ENCODE data around the gene ZNF695. TPM values are rescaled to one million over a fixed set of nuclear protein-coding genes. Genes with fewer than 3 reads are reported as not detected.
"Not testable (repeated sequence)": the region's sequence is repeated elsewhere in the genome, so short reads cannot be mapped to it uniquely, and the experiment has no call there.

The ZNF695 gene
- total and polyA plus RNA-seq, 9 of the 15 experiments (the other 6 are each of a cell fraction or from before 2014, with no cell fraction given) = 8.7 to 15.2 (median 10.9) TPM

GRCh38 chr1:247004081-247004480 lies 3.8 kb downstream of the ZNF695 start:
- DNase-seq (ENCODE audit: extremely low read depth in 1 of 4, low spot score in 3 of 4); BruUV-seq (replicated peaks); intact Hi-C loops (cut with micrococcal nuclease); H3K9me3 ChIP-seq (replicated peaks; ENCODE audit: control insufficient read depth, insufficient read depth, low read depth, low read length); FAIRE-seq; in situ Hi-C loops (cut with MboI); H3K9ac ChIP-seq (ENCODE audit: insufficient read depth in 1 of 2, low read depth in 2 of 2, low read length in 2 of 2); POLR2A ChIA-PET; H3K4me1 ChIP-seq (replicated peaks in 1 of 2; ENCODE audit: control insufficient read depth in 2 of 2, insufficient read depth in 2 of 2, low read length in 2 of 2); H4K20me1 ChIP-seq (replicated peaks; ENCODE audit: control insufficient read depth, insufficient read depth, low read length); H2AFZ ChIP-seq (ENCODE audit: low read depth, low read length); H3K27ac ChIP-seq (ENCODE audit: extremely low read depth, low read depth, low read length); ATAC-seq; CTCF ChIA-PET (ENCODE audit: low intra/inter-chr PET ratio); H3K27me3 ChIP-seq (ENCODE audit: control insufficient read depth in 2 of 2, insufficient read depth in 2 of 2, low read length in 2 of 2); H3K4me3 ChIP-seq; H3K4me2 ChIP-seq (ENCODE audit: insufficient read depth, low read length); H3K9me1 ChIP-seq (ENCODE audit: control insufficient read depth, insufficient read depth, low read length): not testable (repeated sequence)
- WGBS (ENCODE audit: insufficient coverage, low coverage, missing lambda C conversion rate) = 59% methylated on average over 6 of the region's 6 CpGs
- TF ChIP-seq TRIM24 (IDR thresholded peaks at IDR 0.05) (0 out of 4 replicates have a peak, but pooled peaks of 1 of the 2 experiments have one; percentile 31), ZNF280A (IDR thresholded peaks at IDR 0.05; ENCODE audit: low read depth, partially characterized antibody) (peak; percentile 27), TRIM28 (IDR thresholded peaks at IDR 0.05) (peak; percentile 36; the same call in 1 of the 2 replicates), ZNF324 (CRISPR knock-in tag; IDR thresholded peaks at IDR 0.05) (peak; percentile 90)
- H3K36me3 ChIP-seq (ENCODE audit: control insufficient read depth, insufficient read depth, low read length) = peaks cover 23% of the 10 kb centered on the region
- peaks cover 65% of the 10 kb centered on the region for H3K79me2 ChIP-seq (ENCODE audit: control insufficient read depth, insufficient read depth, low read length)

- no peak overlapping the region for H3K4me3 ChIP-seq
- no TSS peak for BruUV-seq (replicated peaks)
- FAIRE-seq (no peak), DNase-seq (ENCODE audit: extremely low read depth in 1 of 4, low spot score in 3 of 4) (no peak), ATAC-seq (no peak)
- no peak overlapping the region for H3K9ac ChIP-seq (ENCODE audit: insufficient read depth in 1 of 2, low read depth in 2 of 2, low read length in 2 of 2)
- H3K27me3 ChIP-seq (ENCODE audit: control insufficient read depth in 2 of 2, insufficient read depth in 2 of 2, low read length in 2 of 2) = no peaks in the 10 kb centered on the region
- in situ Hi-C loops (cut with MboI) = no loop called here
- no peaks in the 10 kb centered on the region for H3K4me1 ChIP-seq (replicated peaks in 1 of 2; ENCODE audit: control insufficient read depth in 2 of 2, insufficient read depth in 2 of 2, low read length in 2 of 2)
- WGBS (ENCODE audit: insufficient coverage, low coverage, missing lambda C conversion rate) = 28% methylated on average over 2 of the region's 2 CpGs
- no peaks in the 10 kb centered on the region for H3K9me1 ChIP-seq (ENCODE audit: control insufficient read depth, insufficient read depth, low read length)
- H3K79me2 ChIP-seq (ENCODE audit: control insufficient read depth, insufficient read depth, low read length) = no peaks in the 10 kb centered on the region
- H2AFZ ChIP-seq (ENCODE audit: low read depth, low read length) = no peak overlapping the region
- no peak overlapping the region for H3K27ac ChIP-seq (ENCODE audit: extremely low read depth, low read depth, low read length)
- CTCF ChIA-PET (ENCODE audit: low intra/inter-chr PET ratio) = no interaction called here
- no peaks in the 10 kb centered on the region for H4K20me1 ChIP-seq (replicated peaks; ENCODE audit: control insufficient read depth, insufficient read depth, low read length)
- peaks cover 43% of the 10 kb centered on the region for H3K36me3 ChIP-seq (ENCODE audit: control insufficient read depth, insufficient read depth, low read length)
- POLR2A ChIA-PET = no interaction called here
- intact Hi-C loops (cut with micrococcal nuclease) = no loop called here
- peaks cover 43% of the 10 kb centered on the region for H3K9me3 ChIP-seq (replicated peaks; ENCODE audit: control insufficient read depth, insufficient read depth, low read depth, low read length)
- no peak overlapping the region for H3K4me2 ChIP-seq (ENCODE audit: insufficient read depth, low read length)
- TF ChIP-seq ZNF512 (tag; IDR thresholded peaks at IDR 0.05) (peak; percentile 49; the same call in 1 of the 2 replicates), ZBTB26 (CRISPR knock-in tag; IDR thresholded peaks at IDR 0.05) (0 out of 2 replicates have a peak, but pooled peaks have one; percentile 33), STAT6 (CRISPR knock-in tag; IDR thresholded peaks at IDR 0.05) (no peak), ELF4 (CRISPR knock-in tag; IDR thresholded peaks at IDR 0.05) (0 out of 2 replicates have a peak, but pooled peaks have one; percentile 58)
Observed at GRCh38 chr1:246989901-246990300, 18.0 kb downstream of the ZNF695 start.

Data from K562 (cell line).